ENCODE results near the gene PRMT5. TPM values are rescaled to one million over a fixed set of nuclear protein-coding genes. Genes with fewer than 3 reads are reported as not detected.
"Not testable (repeated sequence)": the region's sequence is repeated elsewhere in the genome, so short reads cannot be mapped to it uniquely, and the experiment has no call there.

The PRMT5 gene
- total RNA-seq, 1 experiment from 2014 or later: 101 TPM

DNA sequence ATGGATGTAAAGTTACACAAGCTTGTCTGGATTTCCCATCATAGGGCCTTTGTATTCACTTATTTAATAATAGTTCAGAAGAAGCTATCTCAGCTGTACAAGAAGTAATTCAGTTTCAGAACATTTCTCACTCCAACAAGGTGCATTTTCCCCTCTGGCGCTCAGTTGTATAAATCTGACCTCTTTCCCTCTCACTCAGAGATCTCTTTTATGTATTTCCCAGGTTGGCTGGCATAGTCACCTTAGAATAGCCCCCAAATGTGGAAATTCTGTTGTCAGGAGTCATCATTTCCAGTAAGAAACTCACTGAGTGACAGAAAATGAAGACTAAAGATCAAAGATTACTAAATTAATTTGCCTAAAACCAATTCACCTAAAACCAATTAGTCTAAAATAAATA, 42.0 kb upstream of the PRMT5 start:
- DNase-seq (no peak), ATAC-seq (no peak)
- peaks cover 6% of the 10 kb centered on the region; the same call in 1 of the 2 replicates for H3K4me1 ChIP-seq (ENCODE audit: insufficient read depth, low read length)
- no peak overlapping the region for H3K9ac ChIP-seq (ENCODE audit: low read length)
- H3K27me3 ChIP-seq (ENCODE audit: low read length): no peaks in the 10 kb centered on the region
- H3K9me2 ChIP-seq (replicated peaks; ENCODE audit: low read length): no peaks in the 10 kb centered on the region
- H3K4me3 ChIP-seq (ENCODE audit: low read length): no peak overlapping the region
- 0 out of 2 replicates have a peak, but pooled peaks cover 6% of the 10 kb centered on the region for H4K20me1 ChIP-seq (ENCODE audit: low read length)
- CTCF ChIA-PET: no interaction called here
- POLR2A ChIA-PET (ENCODE audit: unreplicated experiment): interaction anchor here (0.6 kb wide), 1 partner anchor 382 kb away, joined by 3 read pairs; no protein-coding TSS in a partner anchor
- BruUV-seq (replicated peaks): no TSS peak
- no peak overlapping the region for H3K4me2 ChIP-seq (ENCODE audit: low read length)
- no peaks in the 10 kb centered on the region for H3K9me3 ChIP-seq (ENCODE audit: low read length)
- TF ChIP-seq EZH2 (IDR thresholded peaks at IDR 0.05; ENCODE audit: low read length, unreplicated experiment) (no peak), EZH2phosphoT487 (IDR thresholded peaks at IDR 0.05; ENCODE audit: borderline replicate concordance, low read length) (no peak)
- TF ChIP-seq, protein P1, sequence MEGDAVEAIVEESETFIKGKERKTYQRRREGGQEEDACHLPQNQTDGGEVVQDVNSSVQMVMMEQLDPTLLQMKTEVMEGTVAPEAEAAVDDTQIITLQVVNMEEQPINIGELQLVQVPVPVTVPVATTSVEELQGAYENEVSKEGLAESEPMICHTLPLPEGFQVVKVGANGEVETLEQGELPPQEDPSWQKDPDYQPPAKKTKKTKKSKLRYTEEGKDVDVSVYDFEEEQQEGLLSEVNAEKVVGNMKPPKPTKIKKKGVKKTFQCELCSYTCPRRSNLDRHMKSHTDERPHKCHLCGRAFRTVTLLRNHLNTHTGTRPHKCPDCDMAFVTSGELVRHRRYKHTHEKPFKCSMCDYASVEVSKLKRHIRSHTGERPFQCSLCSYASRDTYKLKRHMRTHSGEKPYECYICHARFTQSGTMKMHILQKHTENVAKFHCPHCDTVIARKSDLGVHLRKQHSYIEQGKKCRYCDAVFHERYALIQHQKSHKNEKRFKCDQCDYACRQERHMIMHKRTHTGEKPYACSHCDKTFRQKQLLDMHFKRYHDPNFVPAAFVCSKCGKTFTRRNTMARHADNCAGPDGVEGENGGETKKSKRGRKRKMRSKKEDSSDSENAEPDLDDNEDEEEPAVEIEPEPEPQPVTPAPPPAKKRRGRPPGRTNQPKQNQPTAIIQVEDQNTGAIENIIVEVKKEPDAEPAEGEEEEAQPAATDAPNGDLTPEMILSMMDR (conservative IDR thresholded peaks at IDR 0.05; ENCODE audit: low read depth, low read length): no peak
- H3K27ac ChIP-seq (ENCODE audit: low read length): no peak overlapping the region
- peaks cover 40% of the 10 kb centered on the region; the same call in 1 of the 2 replicates for H3K36me3 ChIP-seq (ENCODE audit: low read depth, low read length)
- peaks cover 8% of the 10 kb centered on the region for H3F3A ChIP-seq (ENCODE audit: low read length, unreplicated experiment)
- intact Hi-C loops (cut with micrococcal nuclease): loop anchor here (10.0 kb wide), 1 partner anchor 334 kb away; the partner anchor contains the start of genes BCL2L2 and PPP1R3E
- peaks cover 10% of the 10 kb centered on the region; the same call in 1 of the 2 replicates for H3K79me2 ChIP-seq (ENCODE audit: low read length)
- H2AFZ ChIP-seq (ENCODE audit: low read length): no peak overlapping the region

GRCh38 chr14:22966783-22967269, 37.6 kb upstream of the PRMT5 start:
- Histone ChIP-seq H4K20me1 (ENCODE audit: low read length) (no peaks in the 10 kb centered on the region), H3F3A (ENCODE audit: low read length, unreplicated experiment) (peaks cover 5% of the 10 kb centered on the region), H3K9me2 (replicated peaks; ENCODE audit: low read length) (no peaks in the 10 kb centered on the region), H3K27me3 (ENCODE audit: low read length) (no peaks in the 10 kb centered on the region), H3K9ac (ENCODE audit: low read length) (no peak overlapping the region), H3K36me3 (ENCODE audit: low read depth, low read length) (peaks cover 7% of the 10 kb centered on the region; the same call in 1 of the 2 replicates), H3K4me3 (ENCODE audit: low read length) (no peak overlapping the region), H3K27ac (ENCODE audit: low read length) (no peak overlapping the region), H3K79me2 (ENCODE audit: low read length) (no peaks in the 10 kb centered on the region), H2AFZ (ENCODE audit: low read length) (no peak overlapping the region), H3K9me3 (ENCODE audit: low read length) (no peaks in the 10 kb centered on the region), H3K4me2 (ENCODE audit: low read length) (no peak overlapping the region), H3K4me1 (ENCODE audit: insufficient read depth, low read length) (no peaks in the 10 kb centered on the region)
- ATAC-seq (no peak), DNase-seq (no peak)
- intact Hi-C loops (cut with micrococcal nuclease): no loop called here
- ChIA-PET POLR2A (ENCODE audit: unreplicated experiment) (no interaction called here), CTCF (no interaction called here)
- TF ChIP-seq EZH2phosphoT487 (IDR thresholded peaks at IDR 0.05; ENCODE audit: borderline replicate concordance, low read length): no peak
- TF ChIP-seq, protein P1 (conservative IDR thresholded peaks at IDR 0.05; ENCODE audit: low read depth, low read length): no peak
- no TSS peak for BruUV-seq (replicated peaks)

DNA sequence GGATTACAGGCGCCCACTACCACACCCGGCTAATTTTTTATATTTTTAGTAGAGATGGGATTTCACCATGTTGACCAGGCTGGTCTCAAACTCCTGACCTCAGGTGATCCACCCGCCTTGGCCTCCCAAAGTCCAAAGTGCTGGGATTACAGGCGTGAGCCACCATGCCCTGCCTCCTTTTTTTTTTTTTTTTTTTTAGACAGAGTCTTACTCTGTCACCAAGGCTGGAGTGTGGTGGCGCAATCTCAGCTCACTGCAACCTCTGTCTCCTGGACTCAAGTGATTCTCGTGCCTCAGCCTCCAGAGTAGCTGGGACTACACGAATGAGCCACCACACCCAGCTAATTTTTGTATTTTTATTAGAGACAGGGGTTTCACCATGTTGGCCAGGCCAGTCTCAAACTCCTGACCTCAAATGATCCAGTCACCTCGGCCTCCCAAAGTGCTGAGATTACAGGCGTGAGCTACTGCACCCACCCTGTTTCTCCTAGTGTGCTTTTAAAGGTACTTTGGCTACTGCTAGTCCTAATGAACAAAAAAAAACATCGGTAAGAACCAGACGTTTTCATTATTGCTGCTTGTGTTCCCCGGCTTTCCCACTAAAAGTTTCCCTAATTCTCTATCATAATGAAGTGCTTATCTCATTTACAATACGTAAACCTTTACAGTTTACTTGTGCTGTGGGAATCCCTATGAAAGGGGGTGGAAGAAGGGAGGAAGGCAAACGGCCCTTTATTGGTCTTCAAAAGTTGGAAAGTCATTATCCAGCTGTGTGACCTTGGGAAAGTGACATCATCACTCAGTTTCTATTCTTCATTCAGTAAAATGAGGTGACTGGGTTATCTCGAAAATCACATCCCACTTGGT, 37.0 kb upstream of the PRMT5 start:
- H3K27ac ChIP-seq (ENCODE audit: low read length); H3K9ac ChIP-seq (ENCODE audit: low read length); H3K4me1 ChIP-seq (ENCODE audit: insufficient read depth, low read length); DNase-seq; H3K79me2 ChIP-seq (ENCODE audit: low read length); intact Hi-C loops (cut with micrococcal nuclease); H3K4me3 ChIP-seq (ENCODE audit: low read length); H4K20me1 ChIP-seq (ENCODE audit: low read length); H3K9me2 ChIP-seq (replicated peaks; ENCODE audit: low read length); H3K27me3 ChIP-seq (ENCODE audit: low read length); ATAC-seq; H3K4me2 ChIP-seq (ENCODE audit: low read length); CTCF ChIA-PET; H3F3A ChIP-seq (ENCODE audit: low read length, unreplicated experiment); H2AFZ ChIP-seq (ENCODE audit: low read length); BruUV-seq (replicated peaks); H3K9me3 ChIP-seq (ENCODE audit: low read length); H3K36me3 ChIP-seq (ENCODE audit: low read depth, low read length): not testable (repeated sequence)
- POLR2A ChIA-PET (ENCODE audit: unreplicated experiment): interaction anchor here (0.7 kb wide), 1 partner anchor 20 kb away, joined by 20 read pairs; no protein-coding TSS in a partner anchor
